HepG2 (cell line): ENCODE data around the gene MNAT1. TPM values are rescaled to one million over a fixed set of nuclear protein-coding genes. Genes with fewer than 3 reads are reported as not detected.

Source experiments
- AGO1 ChIP-seq: fragments of 200-400 bp; formaldehyde crosslinking; IDR thresholded peaks from 2 replicates; pipeline ENCODE4 v1.6.1; 2017; ENCODE audit warnings: mild to moderate bottlenecking, low read depth, low read length, moderate library complexity; ENCODE audit not compliant: poor library complexity, severe bottlenecking
- CEBPB ChIP-seq: IDR thresholded peaks from 2 replicates; pipeline ENCODE4 v1.6.1; 2011; ENCODE audit warnings: low read depth, low read length, improper control_type of control experiment, borderline replicate concordance
- GPBP1L1 ChIP-seq: sonication (generic); formaldehyde crosslinking; IDR thresholded peaks from 2 replicates; pipeline ENCODE4 v1.5.0; 2020; ENCODE audit warnings: mild to moderate bottlenecking, missing genetic modification reagents
- HDAC6 ChIP-seq: fragments of 200-600 bp; sonication (generic); IDR thresholded peaks from 2 replicates; pipeline ENCODE4 v1.7.0; 2017; ENCODE audit warnings: mild to moderate bottlenecking, antibody characterized with exemption, low read length, low read depth
- HOXD1 ChIP-seq: sonication (generic); formaldehyde crosslinking; IDR thresholded peaks from 2 replicates; pipeline ENCODE4 v1.5.0; 2020; ENCODE audit warnings: missing genetic modification reagents
- KDM5A ChIP-seq: fragments of 200-600 bp; sonication (generic); IDR thresholded peaks from 2 replicates; pipeline ENCODE4 v1.7.0; 2018; ENCODE audit warnings: antibody characterized with exemption, mild to moderate bottlenecking, low read length, borderline replicate concordance
- NR2C2 ChIP-seq: sonication (generic); formaldehyde crosslinking; IDR thresholded peaks from 2 replicates; pipeline ENCODE4 v1.4.0; 2020; ENCODE audit warnings: missing genetic modification reagents, mild to moderate bottlenecking, moderate library complexity, borderline replicate concordance
- PCBP1 ChIP-seq: fragments of 200-400 bp; formaldehyde crosslinking; IDR thresholded peaks from 2 replicates; pipeline ENCODE4 v1.6.1; 2017; ENCODE audit warnings: mild to moderate bottlenecking, low read depth, low read length, borderline replicate concordance
- REXO4 ChIP-seq: sonication (generic); formaldehyde crosslinking; IDR thresholded peaks from 2 replicates; pipeline ENCODE4 v1.8.0; 2022; ENCODE audit warnings: missing genetic modification reagents, mild to moderate bottlenecking, borderline replicate concordance
- RFX1 ChIP-seq: fragments of 450-650 bp; IDR thresholded peaks from 2 replicates; pipeline ENCODE4 v1.6.1; 2017
- SMAD1 ChIP-seq: sonication (generic); formaldehyde crosslinking; IDR thresholded peaks from 2 replicates; pipeline ENCODE4 v1.4.0; 2020; ENCODE audit warnings: missing genetic modification reagents, low read depth, mild to moderate bottlenecking, borderline replicate concordance
- SP2 ChIP-seq: sonication (generic); formaldehyde crosslinking; IDR thresholded peaks from 2 replicates; pipeline ENCODE4 v1.5.1; 2020; ENCODE audit warnings: mild to moderate bottlenecking, missing genetic modification reagents
- THAP8 ChIP-seq: sonication (generic); formaldehyde crosslinking; IDR thresholded peaks from 2 replicates; pipeline ENCODE4 v1.5.1; 2020; ENCODE audit warnings: missing genetic modification reagents, mild to moderate bottlenecking, borderline replicate concordance
- TSC22D2 ChIP-seq: sonication (generic); formaldehyde crosslinking; IDR thresholded peaks from 2 replicates; pipeline ENCODE4 v1.5.1; 2020; ENCODE audit warnings: missing genetic modification reagents, mild to moderate bottlenecking, borderline replicate concordance
- ZBTB14 ChIP-seq: sonication (generic); formaldehyde crosslinking; IDR thresholded peaks from 2 replicates; pipeline ENCODE4 v1.4.0; 2020; ENCODE audit warnings: missing genetic modification reagents
- ZBTB2 ChIP-seq: sonication (generic); formaldehyde crosslinking; IDR thresholded peaks from 2 replicates; pipeline ENCODE4 v1.8.0; 2022; ENCODE audit warnings: low read depth, missing genetic modification reagents
- ZBTB37 ChIP-seq: sonication (generic); formaldehyde crosslinking; IDR thresholded peaks from 2 replicates; pipeline ENCODE4 v1.4.0; 2020; ENCODE audit warnings: mild to moderate bottlenecking, missing genetic modification reagents
- ZFP82 ChIP-seq: sonication (generic); formaldehyde crosslinking; IDR thresholded peaks from 2 replicates; pipeline ENCODE4 v1.5.1; 2020; ENCODE audit warnings: mild to moderate bottlenecking, missing genetic modification reagents, borderline replicate concordance
- ZNF3 ChIP-seq: IDR thresholded peaks from 2 replicates; pipeline ENCODE4 v1.7.0; 2017; ENCODE audit warnings: inconsistent platforms
- ZNF354B ChIP-seq: sonication (generic); formaldehyde crosslinking; IDR thresholded peaks from 2 replicates; pipeline ENCODE4 v1.8.0; 2022; ENCODE audit warnings: mild to moderate bottlenecking, missing genetic modification reagents
- ZNF552 ChIP-seq: sonication (generic); formaldehyde crosslinking; IDR thresholded peaks from 2 replicates; pipeline ENCODE4 v1.9.0; 2022; ENCODE audit warnings: missing genetic modification reagents, mild to moderate bottlenecking, borderline replicate concordance
- ZNF567 ChIP-seq: sonication (generic); formaldehyde crosslinking; IDR thresholded peaks from 2 replicates; pipeline ENCODE4 v1.8.1; 2023; ENCODE audit warnings: mild to moderate bottlenecking, missing genetic modification reagents, borderline replicate concordance
- ZNF569 ChIP-seq: sonication (generic); formaldehyde crosslinking; IDR thresholded peaks from 2 replicates; pipeline ENCODE4 v1.5.0; 2020; ENCODE audit warnings: mild to moderate bottlenecking, missing genetic modification reagents, moderate library complexity, borderline replicate concordance
- ZNF773 ChIP-seq: sonication (generic); formaldehyde crosslinking; IDR thresholded peaks from 2 replicates; pipeline ENCODE4 v1.4.0; 2020; ENCODE audit warnings: missing genetic modification reagents, borderline replicate concordance
- ZNF775 ChIP-seq: sonication (generic); formaldehyde crosslinking; IDR thresholded peaks from 2 replicates; pipeline ENCODE4 v1.4.0; 2020; ENCODE audit warnings: missing genetic modification reagents, mild to moderate bottlenecking, moderate library complexity, borderline replicate concordance
- ZNF780A ChIP-seq: sonication (generic); formaldehyde crosslinking; IDR thresholded peaks from 2 replicates; pipeline ENCODE4 v1.8.0; 2022; ENCODE audit warnings: mild to moderate bottlenecking, missing genetic modification reagents, moderate library complexity
- polyA plus RNA-seq, 8 experiments: library from polyadenylated mRNA; depleted of rRNA in 3 of 8; stranded (reverse) in 7 of 8; unstranded in 1 of 8; fragments of >200 nt; fragmentation: Illumina TruSeq in 4 of 8; extraction: Trizol in 4 of 8; gene quantifications; 2 replicates each; pipeline versions ENCODE4 v1.2.1 to v1.2.3, GENCODE V29; 2011 to 2016; ENCODE audit warnings: low read depth in 4 of 8, missing spikeins in 1 of 8, mixed read lengths in 1 of 8; ENCODE audit not compliant: insufficient read depth in 1 of 8
- total RNA-seq, 5 experiments: library from RNA; depleted of rRNA; stranded (reverse); fragments of >200 nt; fragmentation: Illumina TruSeq; extraction: Trizol; gene quantifications; 2 replicates each; pipeline ENCODE4 v1.2.3, GENCODE V29; 2016; ENCODE audit warnings: low read depth in 1 of 5

Gene MNAT1
- total and polyA plus RNA-seq, 2 of the 13 experiments (the other 11 are each of a cell fraction or from before 2014, with no cell fraction given), result 49.2 to 94.8 TPM

- no peak for TF ChIP-seq ZFP82 (CRISPR knock-in tag)
- TF ChIP-seq SP2 (CRISPR knock-in tag), result no peak
- TF ChIP-seq THAP8 (CRISPR knock-in tag), result no peak
- no peak for TF ChIP-seq ZNF773 (CRISPR knock-in tag)
- no peak for TF ChIP-seq ZNF569 (CRISPR knock-in tag)
- TF ChIP-seq CEBPB, result peak; percentile 40; the same call in 1 of the 2 replicates
- TF ChIP-seq NR2C2 (CRISPR knock-in tag), result no peak
- TF ChIP-seq KDM5A, result no peak
- no peak for TF ChIP-seq ZNF354B (CRISPR knock-in tag)
- no peak for TF ChIP-seq PCBP1
- no peak for TF ChIP-seq ZNF3 (CRISPR knock-in tag)
- TF ChIP-seq HDAC6, result no peak
- peak; percentile 81 for TF ChIP-seq HOXD1
- no peak for TF ChIP-seq GPBP1L1 (CRISPR knock-in tag)
- no peak for TF ChIP-seq ZBTB37 (CRISPR knock-in tag)
- no peak for TF ChIP-seq ZNF775 (CRISPR knock-in tag)
- TF ChIP-seq ZBTB2 (CRISPR knock-in tag), result no peak
- TF ChIP-seq AGO1, result no peak
- no peak for TF ChIP-seq ZNF552
- TF ChIP-seq TSC22D2 (CRISPR knock-in tag), result no peak
- TF ChIP-seq ZBTB14 (CRISPR knock-in tag), result no peak
- TF ChIP-seq SMAD1 (CRISPR knock-in tag), result no peak
- no peak for TF ChIP-seq RFX1
- no peak for TF ChIP-seq REXO4 (CRISPR knock-in tag)
- TF ChIP-seq ZNF567 (CRISPR knock-in tag), result no peak
- TF ChIP-seq ZNF780A (CRISPR knock-in tag), result no peak
Observed at GRCh38 chr14:60819575-60819974, 85.0 kb downstream of the MNAT1 start (continued).
